Activated T-helper 17 cell treated with anti-CD3 and anti-CD28 coated beads, Interleukin-2, amount 50 U/mL, for 72 hours (primary cell): ENCODE results near the gene NMRAL1. TPM values are rescaled to one million over a fixed set of nuclear protein-coding genes. Genes with fewer than 3 reads are reported as not detected.

ENCODE experiments used
- ATAC-seq: fragments of 150-1000 bp; cut with Tn5 transposase; replicated peaks from 2 replicates; pipeline ENCODE4 v1.10.0; 2021; ENCODE audit warnings: mild to moderate bottlenecking, moderate library complexity
- H3K27ac Mint-ChIP-seq: one replicate; pipeline ENCODE4 v1.8.0; 2022; ENCODE audit warnings: mixed read lengths
- H3K27me3 Mint-ChIP-seq: one replicate; pipeline ENCODE4 v1.8.0; 2022; ENCODE audit warnings: mixed read lengths
- H3K36me3 Mint-ChIP-seq: one replicate; pipeline ENCODE4 v1.8.0; 2022; ENCODE audit warnings: low read depth, mild to moderate bottlenecking, mixed read lengths
- H3K4me1 Mint-ChIP-seq: one replicate; pipeline ENCODE4 v1.8.0; 2022; ENCODE audit warnings: mixed read lengths
- H3K4me3 Mint-ChIP-seq: one replicate; pipeline ENCODE4 v1.8.0; 2022; ENCODE audit warnings: mild to moderate bottlenecking, mixed read lengths
- H3K9me3 Mint-ChIP-seq: one replicate; pipeline ENCODE4 v1.8.0; 2022; ENCODE audit warnings: mixed read lengths
- total RNA-seq, 2 donors: library from RNA; stranded (reverse); gene quantifications; one replicate each; pipeline ENCODE4 v1.2.3, GENCODE V29; 2022

Gene NMRAL1
- total RNA-seq, 2 donors from 2014 or later = 56.5 to 63.2 TPM

- H3K27me3 Mint-ChIP-seq = no peaks in the 10 kb centered on the region
- H3K36me3 Mint-ChIP-seq = peaks cover 61% of the 10 kb centered on the region
- no peaks in the 10 kb centered on the region for H3K9me3 Mint-ChIP-seq
- H3K4me3 Mint-ChIP-seq = no peak overlapping the region
- H3K4me1 Mint-ChIP-seq = peaks cover 29% of the 10 kb centered on the region
- peak overlapping the region; percentile 46 for H3K27ac Mint-ChIP-seq
- no peak for ATAC-seq
Observed at GRCh38 chr16:4494746-4495490, 20.5 kb upstream of the NMRAL1 start.

DNA sequence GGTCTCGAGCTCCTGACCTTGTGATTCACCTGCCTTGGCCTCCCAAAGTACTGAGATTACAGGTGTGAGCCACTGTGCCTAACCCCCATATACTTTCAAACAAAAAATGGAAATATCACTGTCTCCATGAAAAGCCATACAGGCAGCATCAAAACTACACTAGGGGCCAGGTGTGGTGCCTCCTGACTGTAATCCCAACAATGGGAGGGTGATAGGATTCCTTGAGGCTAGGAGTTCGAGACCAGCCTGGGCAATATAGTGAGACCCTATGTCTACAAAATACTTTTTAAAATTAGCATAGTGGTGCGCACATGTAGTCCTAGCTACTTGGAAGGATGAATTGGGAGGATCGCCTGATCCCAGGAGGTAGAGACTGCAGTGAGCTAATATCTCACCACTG, 17.5 kb upstream of the NMRAL1 start:
- Mint-ChIP-seq H3K4me1 (peaks cover 39% of the 10 kb centered on the region), H3K4me3 (no peak overlapping the region), H3K9me3 (no peaks in the 10 kb centered on the region), H3K27ac (no peak overlapping the region), H3K27me3 (no peaks in the 10 kb centered on the region), H3K36me3 (peaks cover 67% of the 10 kb centered on the region)
- no peak for ATAC-seq

GRCh38 chr16:4489030-4489429, 14.6 kb upstream of the NMRAL1 start:
- no peak for ATAC-seq
- Mint-ChIP-seq H3K27ac (peak overlapping the region; percentile 88), H3K4me1 (peaks cover 26% of the 10 kb centered on the region), H3K36me3 (peaks cover 85% of the 10 kb centered on the region), H3K4me3 (peak overlapping the region; percentile 71), H3K9me3 (no peaks in the 10 kb centered on the region), H3K27me3 (no peaks in the 10 kb centered on the region)

DNA sequence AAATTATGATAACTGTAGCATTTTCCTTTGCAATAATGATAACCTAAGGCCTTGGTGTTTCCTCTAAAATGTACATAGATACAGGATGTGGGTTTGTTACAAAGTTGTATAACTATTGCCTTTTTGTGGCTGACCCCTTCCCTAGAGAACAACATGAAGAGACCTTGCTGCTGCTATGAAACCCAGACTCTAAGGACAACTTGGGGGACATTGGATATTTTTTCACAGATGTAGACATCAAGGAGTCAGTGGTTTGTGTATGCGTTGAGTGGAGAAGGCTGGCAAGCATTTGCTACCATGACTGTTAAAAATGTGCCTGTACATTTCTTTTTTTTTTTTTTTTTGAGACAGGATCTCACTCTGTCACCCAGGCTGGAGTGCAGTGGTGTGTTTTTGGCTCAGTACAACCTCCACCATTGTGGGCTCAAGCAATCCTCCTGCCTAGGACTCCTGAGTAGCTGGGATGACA, 14.1 kb upstream of the NMRAL1 start:
- peaks cover 88% of the 10 kb centered on the region for H3K36me3 Mint-ChIP-seq
- H3K27ac Mint-ChIP-seq = peak overlapping the region; percentile 88
- ATAC-seq = peak; percentile 78
- no peaks in the 10 kb centered on the region for H3K9me3 Mint-ChIP-seq
- peak overlapping the region; percentile 71 for H3K4me3 Mint-ChIP-seq
- H3K27me3 Mint-ChIP-seq = no peaks in the 10 kb centered on the region
- peaks cover 25% of the 10 kb centered on the region for H3K4me1 Mint-ChIP-seq

GRCh38 chr16:4487955-4488498, 13.6 kb upstream of the NMRAL1 start:
- H3K36me3 Mint-ChIP-seq = peaks cover 88% of the 10 kb centered on the region
- peak overlapping the region; percentile 88 for H3K27ac Mint-ChIP-seq
- H3K9me3 Mint-ChIP-seq = no peaks in the 10 kb centered on the region
- no peaks in the 10 kb centered on the region for H3K27me3 Mint-ChIP-seq
- ATAC-seq = peak; percentile 58
- peaks cover 20% of the 10 kb centered on the region for H3K4me1 Mint-ChIP-seq
- peak overlapping the region; percentile 71 for H3K4me3 Mint-ChIP-seq

DNA sequence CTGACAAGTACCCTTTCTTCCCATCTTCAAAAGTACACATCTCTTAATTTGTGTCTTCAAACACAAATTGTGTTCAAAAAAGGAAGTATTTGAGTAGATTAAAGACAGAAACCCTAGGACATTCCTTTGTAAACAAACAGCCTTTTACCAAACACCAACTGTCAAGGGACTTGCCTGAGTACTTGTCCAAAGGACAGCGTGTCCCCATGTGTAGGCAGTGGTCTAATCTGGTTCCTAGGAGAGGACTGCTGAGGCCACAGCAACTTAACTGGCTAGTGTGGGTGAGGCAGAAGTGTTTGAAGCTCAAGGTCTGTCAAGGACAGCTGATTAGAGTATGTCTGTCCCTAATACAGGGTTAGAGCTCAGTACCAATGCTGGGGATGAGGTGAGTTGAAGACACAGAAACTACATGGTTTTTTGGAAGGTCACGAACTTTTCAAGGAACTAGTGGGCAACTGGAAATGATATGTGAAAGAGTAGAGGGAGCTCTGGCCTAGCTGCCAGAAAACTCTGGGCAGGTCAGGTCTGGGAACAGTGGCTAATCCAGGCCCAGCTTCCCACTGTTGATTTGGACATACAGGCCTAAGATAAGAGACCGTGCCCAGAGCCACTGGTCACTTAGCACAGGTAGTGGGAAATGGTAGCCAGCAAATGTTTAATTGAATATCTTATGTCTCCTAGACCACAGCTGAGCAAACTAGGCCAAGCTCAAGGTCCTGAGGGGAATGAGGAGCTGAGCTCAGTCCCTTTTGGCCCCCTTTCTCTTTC, 11.9 kb upstream of the NMRAL1 start:
- Mint-ChIP-seq H3K4me1 (peaks cover 30% of the 10 kb centered on the region), H3K36me3 (peaks cover 95% of the 10 kb centered on the region), H3K27me3 (no peaks in the 10 kb centered on the region), H3K27ac (peak overlapping the region; percentile 61), H3K4me3 (peak overlapping the region; percentile 10), H3K9me3 (no peaks in the 10 kb centered on the region)
- ATAC-seq = no peak

- peaks cover 75% of the 10 kb centered on the region for H3K36me3 Mint-ChIP-seq
- no peaks in the 10 kb centered on the region for H3K27me3 Mint-ChIP-seq
- peak overlapping the region; percentile 28 for H3K27ac Mint-ChIP-seq
- peak overlapping the region; percentile 34 for H3K4me3 Mint-ChIP-seq
- no peak for ATAC-seq
- H3K4me1 Mint-ChIP-seq = peaks cover 30% of the 10 kb centered on the region
- H3K9me3 Mint-ChIP-seq = no peaks in the 10 kb centered on the region
Observed at GRCh38 chr16:4481963-4482362, 7.5 kb upstream of the NMRAL1 start.

- Mint-ChIP-seq H3K9me3 (no peaks in the 10 kb centered on the region), H3K27ac (peak overlapping the region; percentile 28), H3K4me3 (peak overlapping the region; percentile 34), H3K4me1 (peaks cover 29% of the 10 kb centered on the region), H3K27me3 (no peaks in the 10 kb centered on the region), H3K36me3 (peaks cover 71% of the 10 kb centered on the region)
- no peak for ATAC-seq
Observed at GRCh38 chr16:4481526-4481925, 7.1 kb upstream of the NMRAL1 start.

DNA sequence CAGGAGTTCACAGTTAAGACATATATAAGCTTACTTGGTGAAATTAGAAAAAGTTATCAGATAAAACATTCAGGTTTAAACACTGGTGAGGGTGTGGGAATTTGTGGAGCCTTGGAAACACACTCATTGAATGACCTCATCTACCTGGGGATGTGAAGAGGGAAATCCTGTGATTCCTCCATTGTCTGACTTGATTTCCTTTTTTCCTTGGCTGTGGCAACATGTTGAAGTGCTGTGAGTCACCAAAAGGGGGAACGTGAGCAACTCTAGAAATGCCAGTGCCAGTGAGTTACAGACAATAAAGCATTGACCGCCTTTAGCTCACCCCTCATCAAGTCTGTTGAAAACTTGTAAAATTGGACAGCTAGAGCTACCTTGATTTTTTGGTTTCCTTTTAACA, 3.5 kb upstream of the NMRAL1 start:
- ATAC-seq = no peak
- Mint-ChIP-seq H3K36me3 (peaks cover 48% of the 10 kb centered on the region), H3K27ac (peak overlapping the region; percentile 85)

DNA sequence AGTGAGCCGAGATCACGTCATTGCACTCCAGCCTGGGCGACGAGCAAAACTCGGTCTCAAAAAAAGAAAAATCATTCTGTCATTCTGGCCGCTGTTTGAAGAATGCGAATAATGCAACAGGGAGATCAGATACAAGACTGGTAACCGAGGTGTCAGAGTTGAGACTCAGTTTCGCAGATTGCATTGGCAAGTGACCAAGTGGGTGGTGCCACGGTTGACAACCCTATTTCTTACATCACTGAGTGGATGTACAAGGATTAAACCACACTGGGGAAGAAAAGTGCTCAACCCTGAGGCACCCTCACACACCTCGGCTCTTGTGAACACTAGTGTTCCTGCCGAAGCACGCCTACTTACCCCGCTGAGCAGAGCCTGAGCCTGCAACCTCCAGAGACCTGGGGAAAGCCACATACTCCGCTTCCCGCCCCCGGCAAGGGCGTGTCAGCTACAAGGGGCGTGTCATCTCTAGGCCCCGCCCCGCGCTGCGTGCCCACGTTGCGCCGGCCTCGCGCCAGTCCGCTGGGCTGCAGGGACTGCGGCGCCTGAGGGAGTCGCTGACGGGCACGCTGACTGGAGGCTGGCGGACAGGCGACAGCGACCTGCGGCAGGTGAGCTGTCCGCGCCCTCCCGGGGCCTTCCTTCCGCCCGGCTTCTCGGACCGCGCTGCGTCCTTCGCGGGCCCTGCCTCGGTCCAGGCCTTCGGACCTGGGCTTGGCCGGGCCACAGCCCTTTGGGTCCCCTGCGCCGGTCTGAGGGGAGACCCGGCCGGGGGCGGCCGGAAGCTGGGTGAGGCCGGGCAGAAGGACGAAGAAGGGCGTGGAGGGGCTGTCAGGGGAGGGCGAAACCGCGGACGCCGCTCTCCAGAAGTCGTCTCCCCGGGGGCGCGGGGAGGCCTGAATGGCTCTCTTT, 1.7 kb upstream of the NMRAL1 start, which contains the start of gene HMOX2:
HMOX2 (plus strand) TSS at position 519 of the 909 bp plus-strand sequence. CDS start 29,127 bp downstream, outside the sequence.
- peaks cover 26% of the 10 kb centered on the region for H3K4me1 Mint-ChIP-seq
- H3K36me3 Mint-ChIP-seq = peaks cover 49% of the 10 kb centered on the region
- no peaks in the 10 kb centered on the region for H3K27me3 Mint-ChIP-seq
- peak within 1 kb of the TSS; percentile 83 for H3K4me3 Mint-ChIP-seq
- H3K27ac Mint-ChIP-seq = peak within 1 kb of the TSS; percentile 87
- ATAC-seq = peak; percentile 86
- H3K9me3 Mint-ChIP-seq = no peaks in the 10 kb centered on the region

More for the DNA sequence above, 3.5 kb upstream of the NMRAL1 start:
- Mint-ChIP-seq H3K4me1 (peaks cover 37% of the 10 kb centered on the region), H3K27me3 (no peaks in the 10 kb centered on the region), H3K9me3 (no peaks in the 10 kb centered on the region), H3K4me3 (peak overlapping the region; percentile 83)

- no peaks in the 10 kb centered on the region for H3K9me3 Mint-ChIP-seq
- H3K36me3 Mint-ChIP-seq = peaks cover 62% of the 10 kb centered on the region
- H3K27me3 Mint-ChIP-seq = no peaks in the 10 kb centered on the region
- peaks cover 15% of the 10 kb centered on the region for H3K4me1 Mint-ChIP-seq
- peak overlapping the region; percentile 83 for H3K4me3 Mint-ChIP-seq
- ATAC-seq = no peak
- peak overlapping the region; percentile 52 for H3K27ac Mint-ChIP-seq
Observed at GRCh38 chr16:4472880-4473279, 1.5 kb downstream of the NMRAL1 start.

DNA sequence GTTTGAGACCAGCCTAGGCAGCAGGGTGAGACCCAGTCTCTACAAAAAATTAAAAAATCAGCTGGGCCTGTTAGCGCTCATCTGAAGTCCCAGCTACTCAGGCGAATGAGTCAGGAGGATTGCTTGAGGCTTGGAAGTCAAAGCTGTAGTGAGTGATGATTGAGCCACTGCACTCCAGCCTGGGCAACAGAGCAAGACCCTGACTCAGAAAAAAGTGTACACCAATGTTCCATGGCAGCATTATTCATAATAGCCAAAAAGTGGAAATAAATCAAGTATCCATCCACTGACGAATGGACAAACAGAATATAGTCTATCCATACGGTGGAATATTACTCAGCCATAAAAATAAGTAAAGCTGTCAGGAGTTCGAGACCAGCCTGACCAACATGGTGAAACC, 2.6 kb downstream of the NMRAL1 start:
- H3K27ac Mint-ChIP-seq = no peak overlapping the region
- no peaks in the 10 kb centered on the region for H3K27me3 Mint-ChIP-seq
- peak overlapping the region; percentile 83 for H3K4me3 Mint-ChIP-seq
- H3K4me1 Mint-ChIP-seq = peaks cover 16% of the 10 kb centered on the region
- H3K36me3 Mint-ChIP-seq = peaks cover 66% of the 10 kb centered on the region
- ATAC-seq = no peak
- H3K9me3 Mint-ChIP-seq = no peaks in the 10 kb centered on the region

- Mint-ChIP-seq H3K27ac (no peak overlapping the region), H3K9me3 (no peaks in the 10 kb centered on the region), H3K27me3 (no peaks in the 10 kb centered on the region), H3K36me3 (peaks cover 88% of the 10 kb centered on the region), H3K4me1 (peaks cover 10% of the 10 kb centered on the region), H3K4me3 (no peak overlapping the region)
- ATAC-seq = no peak
Observed at GRCh38 chr16:4468972-4469371, 5.5 kb downstream of the NMRAL1 start.

DNA sequence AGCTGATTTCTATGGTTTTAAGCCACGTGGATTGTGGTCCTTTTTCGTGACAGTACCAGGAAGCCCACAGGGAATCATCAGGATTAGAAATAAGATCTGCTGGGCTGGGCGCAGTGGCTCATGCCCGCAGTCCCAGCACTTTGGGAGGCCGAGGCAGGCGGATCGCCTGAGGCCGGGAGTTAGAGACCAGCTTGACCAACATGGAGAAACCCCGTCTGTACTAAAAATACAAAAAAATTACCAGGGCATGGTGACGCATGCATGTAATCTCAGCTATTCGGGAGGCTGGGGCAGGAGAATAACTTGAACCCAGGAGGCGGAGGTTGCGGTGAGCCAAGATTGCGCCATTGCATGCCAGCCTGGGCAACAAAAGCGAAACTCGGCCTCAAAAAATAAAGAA, 6.5 kb downstream of the NMRAL1 start:
- Mint-ChIP-seq H3K9me3 (no peaks in the 10 kb centered on the region), H3K27me3 (no peaks in the 10 kb centered on the region), H3K27ac (no peak overlapping the region), H3K4me1 (peaks cover 4% of the 10 kb centered on the region), H3K36me3 (peaks cover 88% of the 10 kb centered on the region), H3K4me3 (no peak overlapping the region)
- no peak for ATAC-seq
